ENCODE results near the gene NFATC2.

The NFATC2 gene

DNA sequence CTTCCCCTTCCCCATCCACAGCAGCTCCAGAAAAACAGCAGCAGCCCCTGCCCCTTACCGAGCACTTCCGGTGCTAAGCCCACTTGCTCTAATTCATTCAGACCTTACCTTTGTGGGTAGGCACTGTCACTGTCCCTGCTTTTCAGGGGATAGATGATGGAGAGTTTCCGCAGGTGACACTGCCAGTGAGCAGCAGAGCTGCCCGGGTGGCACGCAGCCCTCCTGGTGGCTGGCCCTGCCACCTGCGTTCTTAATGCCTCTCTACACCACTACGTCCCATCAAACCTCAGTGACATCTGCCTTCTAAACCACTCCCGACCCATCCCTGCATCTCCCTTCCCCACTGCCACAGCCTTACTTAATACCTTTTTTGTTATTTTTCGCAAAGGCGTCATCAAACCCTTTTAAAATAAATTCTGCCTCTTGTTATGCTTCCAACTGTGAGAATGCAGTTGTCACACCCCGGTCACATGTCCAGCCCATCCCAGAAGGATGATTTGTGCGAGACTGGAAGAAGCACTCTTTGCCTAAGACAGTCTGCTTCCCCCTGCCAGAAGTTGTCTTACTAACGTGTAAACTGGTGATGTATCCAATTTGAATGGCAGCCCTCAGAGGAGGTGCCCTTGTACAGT is 89.7 kb downstream of the NFATC2 start:
- TF ChIP-seq SIN3A (IDR thresholded peaks at IDR 0.05; ENCODE audit: borderline replicate concordance, insufficient read depth, low read length) (no peak), FOXP2 (optimal IDR thresholded peaks at IDR 0.05; ENCODE audit: borderline replicate concordance, extremely low read depth, extremely low read length, insufficient read depth) (no peak), POLR2AphosphoS5 (IDR thresholded peaks at IDR 0.05; ENCODE audit: low read depth, low read length) (no peak), TAF1 (IDR thresholded peaks at IDR 0.05; ENCODE audit: borderline replicate concordance, insufficient read depth, low read length) (no peak)
- TF ChIP-seq, protein P1, sequence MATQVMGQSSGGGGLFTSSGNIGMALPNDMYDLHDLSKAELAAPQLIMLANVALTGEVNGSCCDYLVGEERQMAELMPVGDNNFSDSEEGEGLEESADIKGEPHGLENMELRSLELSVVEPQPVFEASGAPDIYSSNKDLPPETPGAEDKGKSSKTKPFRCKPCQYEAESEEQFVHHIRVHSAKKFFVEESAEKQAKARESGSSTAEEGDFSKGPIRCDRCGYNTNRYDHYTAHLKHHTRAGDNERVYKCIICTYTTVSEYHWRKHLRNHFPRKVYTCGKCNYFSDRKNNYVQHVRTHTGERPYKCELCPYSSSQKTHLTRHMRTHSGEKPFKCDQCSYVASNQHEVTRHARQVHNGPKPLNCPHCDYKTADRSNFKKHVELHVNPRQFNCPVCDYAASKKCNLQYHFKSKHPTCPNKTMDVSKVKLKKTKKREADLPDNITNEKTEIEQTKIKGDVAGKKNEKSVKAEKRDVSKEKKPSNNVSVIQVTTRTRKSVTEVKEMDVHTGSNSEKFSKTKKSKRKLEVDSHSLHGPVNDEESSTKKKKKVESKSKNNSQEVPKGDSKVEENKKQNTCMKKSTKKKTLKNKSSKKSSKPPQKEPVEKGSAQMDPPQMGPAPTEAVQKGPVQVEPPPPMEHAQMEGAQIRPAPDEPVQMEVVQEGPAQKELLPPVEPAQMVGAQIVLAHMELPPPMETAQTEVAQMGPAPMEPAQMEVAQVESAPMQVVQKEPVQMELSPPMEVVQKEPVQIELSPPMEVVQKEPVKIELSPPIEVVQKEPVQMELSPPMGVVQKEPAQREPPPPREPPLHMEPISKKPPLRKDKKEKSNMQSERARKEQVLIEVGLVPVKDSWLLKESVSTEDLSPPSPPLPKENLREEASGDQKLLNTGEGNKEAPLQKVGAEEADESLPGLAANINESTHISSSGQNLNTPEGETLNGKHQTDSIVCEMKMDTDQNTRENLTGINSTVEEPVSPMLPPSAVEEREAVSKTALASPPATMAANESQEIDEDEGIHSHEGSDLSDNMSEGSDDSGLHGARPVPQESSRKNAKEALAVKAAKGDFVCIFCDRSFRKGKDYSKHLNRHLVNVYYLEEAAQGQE (IDR thresholded peaks at IDR 0.05; ENCODE audit: insufficient read depth in 1 of 2, low read depth in 2 of 2, low read length in 2 of 2), result no peak

DNA sequence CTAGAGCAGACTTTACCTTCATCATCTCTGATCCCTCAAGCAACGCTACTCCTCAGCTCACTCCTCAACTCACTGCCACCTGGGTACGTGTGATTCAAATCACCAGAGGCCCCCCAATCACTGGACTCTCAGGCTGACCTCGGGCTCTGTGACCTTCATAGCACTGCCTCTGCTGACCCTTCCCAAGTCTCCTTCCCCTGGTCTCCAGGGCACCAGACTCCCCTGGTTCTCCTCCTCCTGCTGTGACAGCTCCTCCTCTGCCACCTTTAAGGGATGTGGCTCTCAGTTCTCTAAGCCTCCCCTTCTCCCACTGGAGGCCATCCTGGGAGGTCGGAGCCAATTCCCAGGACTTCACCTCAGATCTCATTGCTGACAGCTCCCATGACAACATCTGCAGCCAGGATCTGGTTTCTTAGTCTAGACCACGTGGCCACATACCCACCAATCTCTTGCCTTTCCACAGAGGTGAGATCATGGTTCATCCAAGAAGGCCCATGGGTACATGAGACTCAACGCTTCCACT is 90.4 kb downstream of the NFATC2 start:
- TF ChIP-seq SIN3A (IDR thresholded peaks at IDR 0.05; ENCODE audit: borderline replicate concordance, insufficient read depth, low read length) (no peak), TAF1 (IDR thresholded peaks at IDR 0.05; ENCODE audit: borderline replicate concordance, insufficient read depth, low read length) (no peak)

DNA sequence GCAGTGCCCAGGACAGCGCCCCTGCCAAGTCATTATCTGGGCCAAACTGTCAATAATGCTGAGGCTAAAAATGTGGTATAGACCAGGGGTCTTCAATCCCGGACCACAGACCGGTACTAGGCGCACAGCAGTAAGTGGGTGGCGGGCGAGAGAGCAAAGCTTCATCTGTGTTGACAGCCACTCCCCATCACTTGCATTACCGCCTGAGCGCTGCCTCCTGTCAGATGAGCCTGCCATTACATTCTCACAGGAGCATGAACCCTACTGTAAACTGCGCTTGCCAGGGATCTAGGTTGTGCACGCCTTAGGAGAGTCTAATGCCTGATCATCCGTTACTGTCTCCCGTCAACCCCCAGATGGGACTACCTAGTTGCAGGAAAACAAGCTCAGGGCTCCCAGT is 91.0 kb downstream of the NFATC2 start:
- TF ChIP-seq TAF1 (IDR thresholded peaks at IDR 0.05; ENCODE audit: borderline replicate concordance, insufficient read depth, low read length) (no peak), POLR2AphosphoS5 (IDR thresholded peaks at IDR 0.05; ENCODE audit: low read depth, low read length) (no peak), FOXP2 (optimal IDR thresholded peaks at IDR 0.05; ENCODE audit: borderline replicate concordance, extremely low read depth, extremely low read length, insufficient read depth) (no peak), SIN3A (IDR thresholded peaks at IDR 0.05; ENCODE audit: borderline replicate concordance, insufficient read depth, low read length) (no peak)
- TF ChIP-seq, protein P1 (IDR thresholded peaks at IDR 0.05; ENCODE audit: insufficient read depth in 1 of 2, low read depth in 2 of 2, low read length in 2 of 2), result no peak

DNA sequence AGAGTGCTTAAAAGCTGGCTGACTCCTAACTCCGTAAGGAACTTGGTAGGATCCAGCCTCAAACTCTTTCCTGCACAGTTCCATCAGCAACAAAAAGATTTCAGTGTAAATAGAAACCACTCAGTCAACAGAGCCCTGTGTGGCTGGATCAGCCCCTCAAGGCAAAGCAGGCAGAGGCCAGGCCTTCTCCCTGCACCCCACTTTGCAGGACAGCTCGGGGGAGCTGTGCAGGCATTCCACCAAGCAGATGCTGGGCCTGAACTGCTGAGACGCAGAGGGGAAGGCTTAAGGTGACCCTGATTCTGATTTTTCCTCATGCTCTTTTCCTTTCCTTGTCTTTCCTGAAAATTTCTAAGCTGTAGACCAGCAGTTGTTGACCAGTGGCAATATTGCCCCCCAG is 91.5 kb downstream of the NFATC2 start:
- no peak for TF ChIP-seq FOXP2 (optimal IDR thresholded peaks at IDR 0.05; ENCODE audit: borderline replicate concordance, extremely low read depth, extremely low read length, insufficient read depth)
- TF ChIP-seq SIN3A (IDR thresholded peaks at IDR 0.05; ENCODE audit: borderline replicate concordance, insufficient read depth, low read length), result no peak
- no peak for TF ChIP-seq TAF1 (IDR thresholded peaks at IDR 0.05; ENCODE audit: borderline replicate concordance, insufficient read depth, low read length)
- TF ChIP-seq, protein P1 (IDR thresholded peaks at IDR 0.05; ENCODE audit: insufficient read depth in 1 of 2, low read depth in 2 of 2, low read length in 2 of 2), result no peak
- TF ChIP-seq POLR2AphosphoS5 (IDR thresholded peaks at IDR 0.05; ENCODE audit: low read depth, low read length), result no peak

DNA sequence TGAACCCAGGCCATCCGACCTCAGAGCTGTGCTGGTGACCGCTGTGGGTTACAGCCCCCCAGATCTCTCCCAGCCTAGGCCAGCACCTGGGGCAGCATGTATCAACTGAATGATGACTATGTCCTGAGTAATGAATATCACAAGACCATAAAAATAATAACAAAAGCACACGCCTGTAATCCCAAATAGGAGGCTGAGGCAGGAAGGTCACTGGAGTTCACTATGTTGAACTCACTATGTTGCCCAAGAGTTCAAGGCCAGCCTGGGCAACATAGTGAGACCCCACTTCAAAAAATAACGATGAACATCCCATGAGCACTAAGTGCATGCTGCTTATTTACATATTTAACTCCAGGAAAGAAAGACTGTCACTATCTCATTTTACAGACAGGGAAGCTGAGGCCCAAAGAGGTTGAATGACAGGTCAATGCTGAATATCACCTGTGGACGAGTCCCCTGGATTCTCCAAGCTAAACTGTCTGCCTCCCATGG is 92.3 kb downstream of the NFATC2 start:
- TF ChIP-seq SIN3A (IDR thresholded peaks at IDR 0.05; ENCODE audit: borderline replicate concordance, insufficient read depth, low read length), result no peak
- no peak for TF ChIP-seq FOXP2 (optimal IDR thresholded peaks at IDR 0.05; ENCODE audit: borderline replicate concordance, extremely low read depth, extremely low read length, insufficient read depth)
- TF ChIP-seq POLR2AphosphoS5 (IDR thresholded peaks at IDR 0.05; ENCODE audit: low read depth, low read length), result no peak
- TF ChIP-seq, protein P1 (IDR thresholded peaks at IDR 0.05; ENCODE audit: insufficient read depth in 1 of 2, low read depth in 2 of 2, low read length in 2 of 2), result no peak
- no peak for TF ChIP-seq TAF1 (IDR thresholded peaks at IDR 0.05; ENCODE audit: borderline replicate concordance, insufficient read depth, low read length)

Data from PFSK-1 (cell line).